WTC11 (cell line): Measurements from ENCODE around the gene S100PBP. TPM values are rescaled to one million over a fixed set of nuclear protein-coding genes. Genes with fewer than 3 reads are reported as not detected.

Source experiments
- ATAC-seq: fragments of 200-7000 bp; cut with Tn5 transposase; 2 replicates; pipeline ENCODE4 v1.10.0; 2021; ENCODE audit warnings: mild to moderate bottlenecking, moderate library complexity
- CTCF ChIA-PET: fragments of 300-600 bp; sonication (Branson Sonifier 250); formaldehyde crosslinking; loops from one replicate; lab custom pipeline; 2021; ENCODE audit warnings: antibody characterized with exemption; lab: Charles Lee
- POLR2A ChIA-PET: fragments of 350-600 bp; sonication (Branson Sonifier 250); formaldehyde crosslinking; loops from one replicate; lab custom pipeline; 2021; ENCODE audit warnings: antibody characterized with exemption; lab: Charles Lee
- DNase-seq: peaks from one replicate; pipeline ENCODE4 v3.0.0; 2021; ENCODE audit warnings: low spot score
- H3K27ac Mint-ChIP-seq: 2 replicates; pipeline ENCODE4 v1.8.0; 2021; ENCODE audit warnings: mixed read lengths
- H3K27me3 Mint-ChIP-seq: 2 replicates; pipeline ENCODE4 v1.8.0; 2021; ENCODE audit warnings: low read depth, mild to moderate bottlenecking, moderate library complexity, mixed read lengths
- H3K36me3 Mint-ChIP-seq: 2 replicates; pipeline ENCODE4 v1.8.0; 2021; ENCODE audit warnings: mixed read lengths
- H3K4me1 Mint-ChIP-seq: 2 replicates; pipeline ENCODE4 v1.8.0; 2022; ENCODE audit warnings: mixed read lengths
- H3K4me3 Mint-ChIP-seq: 2 replicates; pipeline ENCODE4 v1.8.0; 2021; ENCODE audit warnings: mild to moderate bottlenecking, moderate library complexity, mixed read lengths
- H3K9me3 Mint-ChIP-seq: 2 replicates; pipeline ENCODE4 v1.8.0; 2021; ENCODE audit warnings: mixed read lengths
- EMX1 ChIP-seq: fragments of 250-450 bp; sonication (Bioruptor Pico); IDR thresholded peaks from 2 replicates; pipeline ENCODE4 v1.8.0; 2021; ENCODE audit warnings: mild to moderate bottlenecking
- FOXP1 ChIP-seq: sonication (generic); formaldehyde crosslinking; IDR thresholded peaks from 2 replicates; pipeline ENCODE4 v1.8.0; 2022; ENCODE audit warnings: missing genetic modification reagents, mild to moderate bottlenecking, moderate library complexity, borderline replicate concordance
- JAZF1 ChIP-seq: fragments of 250-450 bp; sonication (Bioruptor Pico); IDR thresholded peaks from 2 replicates; pipeline ENCODE4 v1.9.0; 2021; ENCODE audit warnings: moderate library complexity, mild to moderate bottlenecking, inconsistent platforms
- KAT7 ChIP-seq: sonication (generic); formaldehyde crosslinking; IDR thresholded peaks from 2 replicates; pipeline ENCODE4 v1.8.1; 2023; ENCODE audit warnings: missing genetic modification reagents, mild to moderate bottlenecking, borderline replicate concordance
- MYBL2 ChIP-seq: sonication (generic); formaldehyde crosslinking; IDR thresholded peaks from 2 replicates; pipeline ENCODE4 v1.8.1; 2023; ENCODE audit warnings: mild to moderate bottlenecking, moderate library complexity, missing genetic modification reagents
- NFATC4 ChIP-seq: fragments of 250-450 bp; sonication (Bioruptor Pico); IDR thresholded peaks from 2 replicates; pipeline ENCODE4 v1.9.0; 2021; ENCODE audit warnings: mild to moderate bottlenecking
- NFE2L1 ChIP-seq: sonication (generic); formaldehyde crosslinking; IDR thresholded peaks from 2 replicates; pipeline ENCODE4 v1.8.1; 2023; ENCODE audit warnings: missing genetic modification reagents
- NFYB ChIP-seq: sonication (generic); formaldehyde crosslinking; conservative IDR thresholded peaks from 2 replicates; pipeline ENCODE4 v1.8.0; 2022; ENCODE audit warnings: low read depth, missing genetic modification reagents
- OVOL2 ChIP-seq: fragments of 250-450 bp; sonication (Bioruptor Pico); IDR thresholded peaks from 2 replicates; pipeline ENCODE4 v1.9.0; 2021; ENCODE audit warnings: mild to moderate bottlenecking, borderline replicate concordance
- TEAD1 ChIP-seq: sonication (generic); formaldehyde crosslinking; IDR thresholded peaks from 2 replicates; pipeline ENCODE4 v1.8.0; 2022; ENCODE audit warnings: mild to moderate bottlenecking, missing genetic modification reagents
- ZNF121 ChIP-seq: sonication (generic); formaldehyde crosslinking; IDR thresholded peaks from 2 replicates; pipeline ENCODE4 v1.8.0; 2023; ENCODE audit warnings: missing genetic modification reagents
- ZNF232 ChIP-seq: sonication (generic); formaldehyde crosslinking; IDR thresholded peaks from 2 replicates; pipeline ENCODE4 v1.8.0; 2022; ENCODE audit warnings: mild to moderate bottlenecking, missing genetic modification reagents
- ZNF263 ChIP-seq: sonication (generic); formaldehyde crosslinking; IDR thresholded peaks from 2 replicates; pipeline ENCODE4 v1.8.1; 2022; ENCODE audit warnings: low read depth, mild to moderate bottlenecking, moderate library complexity, missing genetic modification reagents
- total RNA-seq: library from RNA; stranded (reverse); gene quantifications from 3 replicates; pipeline ENCODE4 v1.2.3, GENCODE V29; 2021
- TF ChIP-seq, protein P1 (sequence below): fragments of 250-450 bp; sonication (Bioruptor Pico); IDR thresholded peaks from 2 replicates; pipeline ENCODE4 v1.9.0; 2021; ENCODE audit warnings: mild to moderate bottlenecking
- TF ChIP-seq, protein P2 (sequence below): sonication (generic); formaldehyde crosslinking; IDR thresholded peaks from 2 replicates; pipeline ENCODE4 v1.8.1; 2023; ENCODE audit warnings: mild to moderate bottlenecking, missing genetic modification reagents
- TF ChIP-seq, protein P3 (sequence below): sonication (generic); formaldehyde crosslinking; IDR thresholded peaks from 2 replicates; pipeline ENCODE4 v1.8.1; 2022; ENCODE audit warnings: low read depth, missing genetic modification reagents, borderline replicate concordance
- TF ChIP-seq, protein P4 (sequence below): fragments of 250-450 bp; sonication (Bioruptor Pico); IDR thresholded peaks from 2 replicates; pipeline ENCODE4 v1.8.0; 2021; ENCODE audit warnings: mild to moderate bottlenecking
- TF ChIP-seq, protein P5 (sequence below): sonication (generic); formaldehyde crosslinking; IDR thresholded peaks from 2 replicates; pipeline ENCODE4 v1.8.1; 2023; ENCODE audit warnings: mild to moderate bottlenecking, missing genetic modification reagents
- TF ChIP-seq, protein P6 (sequence below): fragments of 250-450 bp; sonication (Bioruptor Pico); IDR thresholded peaks from 2 replicates; pipeline ENCODE4 v1.9.0; 2021; ENCODE audit warnings: mild to moderate bottlenecking, borderline replicate concordance
- TF ChIP-seq, protein P7 (sequence below): sonication (generic); formaldehyde crosslinking; IDR thresholded peaks from 2 replicates; pipeline ENCODE4 v1.8.1; 2022; ENCODE audit warnings: mild to moderate bottlenecking, moderate library complexity, missing genetic modification reagents
- TF ChIP-seq, protein P8 (sequence below): sonication (generic); formaldehyde crosslinking; IDR thresholded peaks from 2 replicates; pipeline ENCODE4 v1.8.0; 2022; ENCODE audit warnings: mild to moderate bottlenecking, missing genetic modification reagents

S100PBP gene
- total RNA-seq, 1 experiment from 2014 or later: 62.9 TPM

DNA sequence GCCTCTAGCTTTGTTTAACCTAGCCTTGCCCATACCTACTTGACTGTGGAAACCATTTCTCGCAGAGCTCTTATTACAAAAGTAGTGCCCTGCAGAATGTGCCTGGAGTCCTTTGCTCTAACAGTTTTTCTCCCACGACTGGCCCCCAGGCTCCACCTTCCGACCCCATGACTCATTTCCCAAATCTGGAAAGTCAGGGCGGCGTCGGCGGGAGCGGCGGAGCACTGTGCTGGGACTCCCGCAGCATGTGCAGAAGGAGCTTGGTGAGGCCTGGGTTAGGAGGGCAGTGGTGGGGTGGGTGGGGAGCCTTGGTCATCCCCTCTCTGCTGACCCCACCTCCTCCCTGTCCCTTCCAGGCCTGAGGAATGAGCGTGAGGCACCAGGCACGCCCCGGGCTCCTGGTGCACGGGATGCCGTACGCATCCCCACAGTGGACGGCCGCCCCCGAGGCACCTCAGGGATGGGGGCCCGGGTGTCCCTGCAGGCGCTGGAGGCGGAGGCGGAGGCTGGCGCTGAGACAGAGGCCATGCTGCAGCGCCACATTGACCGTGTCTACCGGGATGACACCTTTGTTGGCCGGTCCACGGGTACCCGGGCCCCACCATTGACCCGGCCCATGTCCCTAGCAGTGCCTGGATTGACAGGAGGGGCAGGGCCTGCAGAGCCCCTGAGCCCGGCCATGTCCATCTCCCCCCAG is 47.8 kb upstream of the S100PBP start:
- DNase-seq (no peak), ATAC-seq (no peak)
- no peak for TF ChIP-seq KAT7 (CRISPR knock-in tag)
- TF ChIP-seq FOXP1: no peak
- no peak for TF ChIP-seq NFATC4 (CRISPR knock-in tag)
- TF ChIP-seq ZNF121 (CRISPR knock-in tag): no peak
- no peak overlapping the region for H3K27ac Mint-ChIP-seq
- no peaks in the 10 kb centered on the region for H3K27me3 Mint-ChIP-seq
- H3K4me1 Mint-ChIP-seq: peaks cover 61% of the 10 kb centered on the region
- no peak overlapping the region for H3K4me3 Mint-ChIP-seq
- H3K9me3 Mint-ChIP-seq: no peaks in the 10 kb centered on the region
- ChIA-PET CTCF (interaction anchor here (6.6 to 10.0 kb wide), 2 partner anchors 13 to 59 kb away, joined by 89 to 262 read pairs; no protein-coding TSS in a partner anchor), POLR2A (no interaction called here)
- H3K36me3 Mint-ChIP-seq: peaks cover 21% of the 10 kb centered on the region

DNA sequence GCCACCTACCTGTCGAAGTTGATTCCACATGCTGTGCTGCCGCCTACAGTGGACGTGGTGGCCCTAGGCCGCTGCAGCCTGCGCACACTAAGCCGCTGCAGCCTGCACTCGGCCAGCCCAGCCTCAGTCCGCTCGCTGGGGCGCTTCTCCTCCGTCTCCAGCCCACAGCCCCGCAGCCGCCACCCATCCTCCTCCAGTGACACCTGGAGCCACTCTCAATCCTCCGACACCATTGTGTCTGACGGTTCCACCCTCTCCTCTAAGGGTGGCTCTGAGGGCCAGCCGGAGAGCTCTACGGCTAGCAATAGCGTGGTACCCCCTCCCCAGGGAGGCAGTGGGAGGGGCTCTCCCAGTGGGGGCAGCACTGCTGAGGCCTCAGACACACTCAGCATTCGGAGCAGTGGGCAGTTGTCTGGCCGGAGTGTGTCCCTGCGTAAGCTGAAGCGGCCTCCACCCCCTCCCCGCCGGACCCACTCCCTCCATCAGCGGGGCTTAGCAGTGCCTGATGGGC is 47.2 kb upstream of the S100PBP start:
- no peak for ATAC-seq
- ChIA-PET CTCF (interaction anchor here (1.3 to 10.0 kb wide), 4 partner anchors 14 to 106 kb away, joined by 3 to 262 read pairs (median 64); no protein-coding TSS in a partner anchor), POLR2A (interaction anchor here (1.0 kb wide), 1 partner anchor 58 kb away, joined by 5 read pairs; no protein-coding TSS in a partner anchor)
- Mint-ChIP-seq H3K27ac (no peak overlapping the region), H3K4me1 (peaks cover 55% of the 10 kb centered on the region), H3K27me3 (no peaks in the 10 kb centered on the region), H3K9me3 (no peaks in the 10 kb centered on the region), H3K36me3 (peaks cover 21% of the 10 kb centered on the region), H3K4me3 (no peak overlapping the region)
- DNase-seq: no peak
- TF ChIP-seq ZNF263 (no peak), MYBL2 (CRISPR knock-in tag) (no peak), OVOL2 (CRISPR knock-in tag) (no peak), NFYB (CRISPR knock-in tag) (no peak), JAZF1 (no peak), ZNF232 (no peak), TEAD1 (CRISPR knock-in tag) (no peak), NFE2L1 (CRISPR knock-in tag) (no peak), FOXP1 (no peak), EMX1 (CRISPR knock-in tag) (no peak)
- TF ChIP-seq, protein P1, sequence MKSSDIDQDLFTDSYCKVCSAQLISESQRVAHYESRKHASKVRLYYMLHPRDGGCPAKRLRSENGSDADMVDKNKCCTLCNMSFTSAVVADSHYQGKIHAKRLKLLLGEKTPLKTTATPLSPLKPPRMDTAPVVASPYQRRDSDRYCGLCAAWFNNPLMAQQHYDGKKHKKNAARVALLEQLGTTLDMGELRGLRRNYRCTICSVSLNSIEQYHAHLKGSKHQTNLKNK: no peak
- TF ChIP-seq, protein P2, sequence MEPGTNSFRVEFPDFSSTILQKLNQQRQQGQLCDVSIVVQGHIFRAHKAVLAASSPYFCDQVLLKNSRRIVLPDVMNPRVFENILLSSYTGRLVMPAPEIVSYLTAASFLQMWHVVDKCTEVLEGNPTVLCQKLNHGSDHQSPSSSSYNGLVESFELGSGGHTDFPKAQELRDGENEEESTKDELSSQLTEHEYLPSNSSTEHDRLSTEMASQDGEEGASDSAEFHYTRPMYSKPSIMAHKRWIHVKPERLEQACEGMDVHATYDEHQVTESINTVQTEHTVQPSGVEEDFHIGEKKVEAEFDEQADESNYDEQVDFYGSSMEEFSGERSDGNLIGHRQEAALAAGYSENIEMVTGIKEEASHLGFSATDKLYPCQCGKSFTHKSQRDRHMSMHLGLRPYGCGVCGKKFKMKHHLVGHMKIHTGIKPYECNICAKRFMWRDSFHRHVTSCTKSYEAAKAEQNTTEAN: no peak
- TF ChIP-seq, protein P3, sequence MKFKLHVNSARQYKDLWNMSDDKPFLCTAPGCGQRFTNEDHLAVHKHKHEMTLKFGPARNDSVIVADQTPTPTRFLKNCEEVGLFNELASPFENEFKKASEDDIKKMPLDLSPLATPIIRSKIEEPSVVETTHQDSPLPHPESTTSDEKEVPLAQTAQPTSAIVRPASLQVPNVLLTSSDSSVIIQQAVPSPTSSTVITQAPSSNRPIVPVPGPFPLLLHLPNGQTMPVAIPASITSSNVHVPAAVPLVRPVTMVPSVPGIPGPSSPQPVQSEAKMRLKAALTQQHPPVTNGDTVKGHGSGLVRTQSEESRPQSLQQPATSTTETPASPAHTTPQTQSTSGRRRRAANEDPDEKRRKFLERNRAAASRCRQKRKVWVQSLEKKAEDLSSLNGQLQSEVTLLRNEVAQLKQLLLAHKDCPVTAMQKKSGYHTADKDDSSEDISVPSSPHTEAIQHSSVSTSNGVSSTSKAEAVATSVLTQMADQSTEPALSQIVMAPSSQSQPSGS (CRISPR knock-in tag): no peak
- TF ChIP-seq, protein P4, sequence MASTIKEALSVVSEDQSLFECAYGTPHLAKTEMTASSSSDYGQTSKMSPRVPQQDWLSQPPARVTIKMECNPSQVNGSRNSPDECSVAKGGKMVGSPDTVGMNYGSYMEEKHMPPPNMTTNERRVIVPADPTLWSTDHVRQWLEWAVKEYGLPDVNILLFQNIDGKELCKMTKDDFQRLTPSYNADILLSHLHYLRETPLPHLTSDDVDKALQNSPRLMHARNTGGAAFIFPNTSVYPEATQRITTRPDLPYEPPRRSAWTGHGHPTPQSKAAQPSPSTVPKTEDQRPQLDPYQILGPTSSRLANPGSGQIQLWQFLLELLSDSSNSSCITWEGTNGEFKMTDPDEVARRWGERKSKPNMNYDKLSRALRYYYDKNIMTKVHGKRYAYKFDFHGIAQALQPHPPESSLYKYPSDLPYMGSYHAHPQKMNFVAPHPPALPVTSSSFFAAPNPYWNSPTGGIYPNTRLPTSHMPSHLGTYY (CRISPR knock-in tag): no peak
- TF ChIP-seq, protein P5, sequence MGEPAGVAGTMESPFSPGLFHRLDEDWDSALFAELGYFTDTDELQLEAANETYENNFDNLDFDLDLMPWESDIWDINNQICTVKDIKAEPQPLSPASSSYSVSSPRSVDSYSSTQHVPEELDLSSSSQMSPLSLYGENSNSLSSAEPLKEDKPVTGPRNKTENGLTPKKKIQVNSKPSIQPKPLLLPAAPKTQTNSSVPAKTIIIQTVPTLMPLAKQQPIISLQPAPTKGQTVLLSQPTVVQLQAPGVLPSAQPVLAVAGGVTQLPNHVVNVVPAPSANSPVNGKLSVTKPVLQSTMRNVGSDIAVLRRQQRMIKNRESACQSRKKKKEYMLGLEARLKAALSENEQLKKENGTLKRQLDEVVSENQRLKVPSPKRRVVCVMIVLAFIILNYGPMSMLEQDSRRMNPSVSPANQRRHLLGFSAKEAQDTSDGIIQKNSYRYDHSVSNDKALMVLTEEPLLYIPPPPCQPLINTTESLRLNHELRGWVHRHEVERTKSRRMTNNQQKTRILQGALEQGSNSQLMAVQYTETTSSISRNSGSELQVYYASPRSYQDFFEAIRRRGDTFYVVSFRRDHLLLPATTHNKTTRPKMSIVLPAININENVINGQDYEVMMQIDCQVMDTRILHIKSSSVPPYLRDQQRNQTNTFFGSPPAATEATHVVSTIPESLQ (CRISPR knock-in tag): no peak
- TF ChIP-seq, protein P6, sequence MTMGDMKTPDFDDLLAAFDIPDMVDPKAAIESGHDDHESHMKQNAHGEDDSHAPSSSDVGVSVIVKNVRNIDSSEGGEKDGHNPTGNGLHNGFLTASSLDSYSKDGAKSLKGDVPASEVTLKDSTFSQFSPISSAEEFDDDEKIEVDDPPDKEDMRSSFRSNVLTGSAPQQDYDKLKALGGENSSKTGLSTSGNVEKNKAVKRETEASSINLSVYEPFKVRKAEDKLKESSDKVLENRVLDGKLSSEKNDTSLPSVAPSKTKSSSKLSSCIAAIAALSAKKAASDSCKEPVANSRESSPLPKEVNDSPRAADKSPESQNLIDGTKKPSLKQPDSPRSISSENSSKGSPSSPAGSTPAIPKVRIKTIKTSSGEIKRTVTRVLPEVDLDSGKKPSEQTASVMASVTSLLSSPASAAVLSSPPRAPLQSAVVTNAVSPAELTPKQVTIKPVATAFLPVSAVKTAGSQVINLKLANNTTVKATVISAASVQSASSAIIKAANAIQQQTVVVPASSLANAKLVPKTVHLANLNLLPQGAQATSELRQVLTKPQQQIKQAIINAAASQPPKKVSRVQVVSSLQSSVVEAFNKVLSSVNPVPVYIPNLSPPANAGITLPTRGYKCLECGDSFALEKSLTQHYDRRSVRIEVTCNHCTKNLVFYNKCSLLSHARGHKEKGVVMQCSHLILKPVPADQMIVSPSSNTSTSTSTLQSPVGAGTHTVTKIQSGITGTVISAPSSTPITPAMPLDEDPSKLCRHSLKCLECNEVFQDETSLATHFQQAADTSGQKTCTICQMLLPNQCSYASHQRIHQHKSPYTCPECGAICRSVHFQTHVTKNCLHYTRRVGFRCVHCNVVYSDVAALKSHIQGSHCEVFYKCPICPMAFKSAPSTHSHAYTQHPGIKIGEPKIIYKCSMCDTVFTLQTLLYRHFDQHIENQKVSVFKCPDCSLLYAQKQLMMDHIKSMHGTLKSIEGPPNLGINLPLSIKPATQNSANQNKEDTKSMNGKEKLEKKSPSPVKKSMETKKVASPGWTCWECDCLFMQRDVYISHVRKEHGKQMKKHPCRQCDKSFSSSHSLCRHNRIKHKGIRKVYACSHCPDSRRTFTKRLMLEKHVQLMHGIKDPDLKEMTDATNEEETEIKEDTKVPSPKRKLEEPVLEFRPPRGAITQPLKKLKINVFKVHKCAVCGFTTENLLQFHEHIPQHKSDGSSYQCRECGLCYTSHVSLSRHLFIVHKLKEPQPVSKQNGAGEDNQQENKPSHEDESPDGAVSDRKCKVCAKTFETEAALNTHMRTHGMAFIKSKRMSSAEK (CRISPR knock-in tag): no peak
- TF ChIP-seq, protein P7, sequence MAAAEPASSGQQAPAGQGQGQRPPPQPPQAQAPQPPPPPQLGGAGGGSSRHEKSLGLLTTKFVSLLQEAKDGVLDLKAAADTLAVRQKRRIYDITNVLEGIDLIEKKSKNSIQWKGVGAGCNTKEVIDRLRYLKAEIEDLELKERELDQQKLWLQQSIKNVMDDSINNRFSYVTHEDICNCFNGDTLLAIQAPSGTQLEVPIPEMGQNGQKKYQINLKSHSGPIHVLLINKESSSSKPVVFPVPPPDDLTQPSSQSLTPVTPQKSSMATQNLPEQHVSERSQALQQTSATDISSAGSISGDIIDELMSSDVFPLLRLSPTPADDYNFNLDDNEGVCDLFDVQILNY (CRISPR knock-in tag): no peak
- TF ChIP-seq, protein P8, sequence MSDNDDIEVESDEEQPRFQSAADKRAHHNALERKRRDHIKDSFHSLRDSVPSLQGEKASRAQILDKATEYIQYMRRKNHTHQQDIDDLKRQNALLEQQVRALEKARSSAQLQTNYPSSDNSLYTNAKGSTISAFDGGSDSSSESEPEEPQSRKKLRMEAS (CRISPR knock-in tag): no peak
